HepG2 (cell line): ENCODE measurements around the gene ZNF814. TPM values are rescaled to one million over a fixed set of nuclear protein-coding genes. Genes with fewer than 3 reads are reported as not detected.
A peak's percentile ranks its signal among the peaks of the same experiment; 100 is the strongest.

Source experiments
- CBX5 ChIP-seq: sonication (generic); formaldehyde crosslinking; IDR thresholded peaks from 2 replicates; pipeline ENCODE4 v1.4.0; 2020; ENCODE audit warnings: missing genetic modification reagents, borderline replicate concordance
- ELF1 ChIP-seq: sonication (generic); formaldehyde crosslinking; IDR thresholded peaks from 2 replicates; pipeline ENCODE4 v1.4.0; 2020; ENCODE audit warnings: missing genetic modification reagents
- HIVEP1 ChIP-seq: sonication (generic); formaldehyde crosslinking; IDR thresholded peaks from 2 replicates; pipeline ENCODE4 v1.4.0; 2020; ENCODE audit warnings: mild to moderate bottlenecking, missing genetic modification reagents
- IRF2 ChIP-seq: IDR thresholded peaks from 2 replicates; pipeline ENCODE4 v1.6.1; 2018; ENCODE audit warnings: missing genetic modification reagents, missing compliant biosample characterization
- PHF20 ChIP-seq: sonication (generic); formaldehyde crosslinking; IDR thresholded peaks from 2 replicates; pipeline ENCODE4 v1.5.0; 2020; ENCODE audit warnings: mild to moderate bottlenecking, missing genetic modification reagents
- TEAD3 ChIP-seq: optimal IDR thresholded peaks from 2 replicates; pipeline ENCODE3; 2016; ENCODE audit warnings: borderline replicate concordance
- ZBTB7B ChIP-seq: sonication (generic); formaldehyde crosslinking; IDR thresholded peaks from 2 replicates; pipeline ENCODE4 v1.4.0; 2020; ENCODE audit warnings: missing genetic modification reagents
- ZGPAT ChIP-seq: IDR thresholded peaks from 2 replicates; pipeline ENCODE4 v1.6.1; 2016; ENCODE audit warnings: mild to moderate bottlenecking
- ZKSCAN8 ChIP-seq: IDR thresholded peaks from 2 replicates; pipeline ENCODE4 v1.6.1; 2016; ENCODE audit warnings: borderline replicate concordance, missing genetic modification reagents, missing compliant biosample characterization
- ZNF136 ChIP-seq: sonication (generic); formaldehyde crosslinking; IDR thresholded peaks from 2 replicates; pipeline ENCODE4 v1.8.1; 2022; ENCODE audit warnings: low read depth, mild to moderate bottlenecking, moderate library complexity, missing genetic modification reagents
- ZNF362 ChIP-seq: sonication (generic); formaldehyde crosslinking; IDR thresholded peaks from 2 replicates; pipeline ENCODE4 v1.4.0; 2020; ENCODE audit warnings: missing genetic modification reagents, mild to moderate bottlenecking, borderline replicate concordance
- ZNF563 ChIP-seq: sonication (generic); formaldehyde crosslinking; IDR thresholded peaks from 2 replicates; pipeline ENCODE4 v1.8.0; 2022; ENCODE audit warnings: mild to moderate bottlenecking, moderate library complexity, missing genetic modification reagents
- polyA plus RNA-seq, 8 experiments: library from polyadenylated mRNA; depleted of rRNA in 3 of 8; stranded (reverse) in 7 of 8; unstranded in 1 of 8; fragments of >200 nt; fragmentation: Illumina TruSeq in 4 of 8; extraction: Trizol in 4 of 8; gene quantifications; 2 replicates each; pipeline versions ENCODE4 v1.2.1 to v1.2.3, GENCODE V29; 2011 to 2016; ENCODE audit warnings: low read depth in 4 of 8, missing spikeins in 1 of 8, mixed read lengths in 1 of 8; ENCODE audit not compliant: insufficient read depth in 1 of 8
- total RNA-seq, 5 experiments: library from RNA; depleted of rRNA; stranded (reverse); fragments of >200 nt; fragmentation: Illumina TruSeq; extraction: Trizol; gene quantifications; 2 replicates each; pipeline ENCODE4 v1.2.3, GENCODE V29; 2016; ENCODE audit warnings: low read depth in 1 of 5
- TF ChIP-seq, protein P1 (sequence below): sonication (generic); formaldehyde crosslinking; IDR thresholded peaks from 2 replicates; pipeline ENCODE4 v1.4.0; 2020; ENCODE audit warnings: missing genetic modification reagents
- TF ChIP-seq, protein P2 (sequence below): sonication (generic); formaldehyde crosslinking; IDR thresholded peaks from 2 replicates; pipeline ENCODE4 v1.8.1; 2023; ENCODE audit warnings: mild to moderate bottlenecking, missing genetic modification reagents
- TF ChIP-seq, protein P3 (sequence below): sonication (generic); formaldehyde crosslinking; IDR thresholded peaks from 2 replicates; pipeline ENCODE4 v1.4.0; 2020; ENCODE audit warnings: missing genetic modification reagents, borderline replicate concordance

ZNF814 gene
- total and polyA plus RNA-seq, 2 of the 13 experiments (the other 11 are each of a cell fraction or from before 2014, with no cell fraction given), result 2.5 to 3.4 TPM

DNA sequence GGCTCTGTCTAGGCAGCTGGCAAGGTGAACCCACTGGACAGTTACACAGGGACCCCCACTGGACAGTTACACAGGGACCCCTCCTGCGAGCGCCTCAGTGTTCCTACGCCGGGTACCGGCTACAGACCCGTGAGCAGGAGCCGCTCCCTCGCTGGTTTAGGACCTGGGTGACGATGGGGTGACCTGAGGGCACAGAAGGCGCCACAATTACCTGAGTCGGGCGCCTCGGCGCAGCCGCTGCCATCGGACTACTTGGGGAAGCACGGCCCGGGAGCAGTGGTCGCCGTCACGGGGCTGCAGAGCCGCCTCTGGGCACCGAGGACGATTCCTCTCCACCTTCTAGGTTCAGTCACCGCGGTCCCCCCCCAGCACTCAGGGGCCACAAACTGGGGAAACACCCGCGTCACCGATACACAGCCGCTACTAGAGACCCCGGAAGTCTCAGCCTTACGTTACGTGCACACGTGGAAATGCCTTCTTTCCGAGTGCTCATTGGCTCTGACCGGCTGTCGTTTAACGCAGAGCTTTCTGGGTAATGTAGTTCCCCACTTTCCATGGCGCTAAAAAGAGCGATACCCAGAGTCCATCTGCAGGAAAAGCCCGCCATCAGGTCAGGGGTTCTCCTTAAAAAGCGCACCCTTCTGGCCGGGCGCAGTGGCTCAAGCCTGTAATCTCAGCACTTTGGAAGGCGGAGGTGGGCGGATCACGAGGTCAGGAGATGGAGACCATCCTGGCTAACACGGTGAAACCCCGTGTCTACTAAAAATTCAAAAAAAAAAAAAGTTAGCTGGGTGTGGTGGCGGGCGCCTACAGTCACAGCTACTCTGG lies 27.5 kb upstream of the ZNF814 start, which contains the start of gene ZNF417 (continued):
- TF ChIP-seq ZKSCAN8 (CRISPR knock-in tag) (peak; percentile 34; the same call in 1 of the 2 replicates), TEAD3 (CRISPR knock-in tag) (peak; percentile 53), ELF1 (CRISPR knock-in tag) (peak; percentile 95), ZNF362 (CRISPR knock-in tag) (peak; percentile 32; the same call in 1 of the 2 replicates), ZNF563 (0 out of 2 replicates have a peak, but pooled peaks have one; percentile 42), ZBTB7B (peak; percentile 47; the same call in 1 of the 2 replicates), ZNF136 (CRISPR knock-in tag) (0 out of 2 replicates have a peak, but pooled peaks have one; percentile 26), CBX5 (CRISPR knock-in tag) (peak; percentile 37; the same call in 1 of the 2 replicates), HIVEP1 (CRISPR knock-in tag) (peak; percentile 94), ZGPAT (CRISPR knock-in tag) (peak; percentile 83), IRF2 (CRISPR knock-in tag) (peak; percentile 90), PHF20 (CRISPR knock-in tag) (peak; percentile 88)
- TF ChIP-seq, protein P1, sequence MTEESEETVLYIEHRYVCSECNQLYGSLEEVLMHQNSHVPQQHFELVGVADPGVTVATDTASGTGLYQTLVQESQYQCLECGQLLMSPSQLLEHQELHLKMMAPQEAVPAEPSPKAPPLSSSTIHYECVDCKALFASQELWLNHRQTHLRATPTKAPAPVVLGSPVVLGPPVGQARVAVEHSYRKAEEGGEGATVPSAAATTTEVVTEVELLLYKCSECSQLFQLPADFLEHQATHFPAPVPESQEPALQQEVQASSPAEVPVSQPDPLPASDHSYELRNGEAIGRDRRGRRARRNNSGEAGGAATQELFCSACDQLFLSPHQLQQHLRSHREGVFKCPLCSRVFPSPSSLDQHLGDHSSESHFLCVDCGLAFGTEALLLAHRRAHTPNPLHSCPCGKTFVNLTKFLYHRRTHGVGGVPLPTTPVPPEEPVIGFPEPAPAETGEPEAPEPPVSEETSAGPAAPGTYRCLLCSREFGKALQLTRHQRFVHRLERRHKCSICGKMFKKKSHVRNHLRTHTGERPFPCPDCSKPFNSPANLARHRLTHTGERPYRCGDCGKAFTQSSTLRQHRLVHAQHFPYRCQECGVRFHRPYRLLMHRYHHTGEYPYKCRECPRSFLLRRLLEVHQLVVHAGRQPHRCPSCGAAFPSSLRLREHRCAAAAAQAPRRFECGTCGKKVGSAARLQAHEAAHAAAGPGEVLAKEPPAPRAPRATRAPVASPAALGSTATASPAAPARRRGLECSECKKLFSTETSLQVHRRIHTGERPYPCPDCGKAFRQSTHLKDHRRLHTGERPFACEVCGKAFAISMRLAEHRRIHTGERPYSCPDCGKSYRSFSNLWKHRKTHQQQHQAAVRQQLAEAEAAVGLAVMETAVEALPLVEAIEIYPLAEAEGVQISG, result peak; percentile 86
- TF ChIP-seq, protein P2, sequence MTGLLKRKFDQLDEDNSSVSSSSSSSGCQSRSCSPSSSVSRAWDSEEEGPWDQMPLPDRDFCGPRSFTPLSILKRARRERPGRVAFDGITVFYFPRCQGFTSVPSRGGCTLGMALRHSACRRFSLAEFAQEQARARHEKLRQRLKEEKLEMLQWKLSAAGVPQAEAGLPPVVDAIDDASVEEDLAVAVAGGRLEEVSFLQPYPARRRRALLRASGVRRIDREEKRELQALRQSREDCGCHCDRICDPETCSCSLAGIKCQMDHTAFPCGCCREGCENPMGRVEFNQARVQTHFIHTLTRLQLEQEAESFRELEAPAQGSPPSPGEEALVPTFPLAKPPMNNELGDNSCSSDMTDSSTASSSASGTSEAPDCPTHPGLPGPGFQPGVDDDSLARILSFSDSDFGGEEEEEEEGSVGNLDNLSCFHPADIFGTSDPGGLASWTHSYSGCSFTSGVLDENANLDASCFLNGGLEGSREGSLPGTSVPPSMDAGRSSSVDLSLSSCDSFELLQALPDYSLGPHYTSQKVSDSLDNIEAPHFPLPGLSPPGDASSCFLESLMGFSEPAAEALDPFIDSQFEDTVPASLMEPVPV (CRISPR knock-in tag), result 0 out of 2 replicates have a peak, but pooled peaks have one; percentile 6
- TF ChIP-seq, protein P3, sequence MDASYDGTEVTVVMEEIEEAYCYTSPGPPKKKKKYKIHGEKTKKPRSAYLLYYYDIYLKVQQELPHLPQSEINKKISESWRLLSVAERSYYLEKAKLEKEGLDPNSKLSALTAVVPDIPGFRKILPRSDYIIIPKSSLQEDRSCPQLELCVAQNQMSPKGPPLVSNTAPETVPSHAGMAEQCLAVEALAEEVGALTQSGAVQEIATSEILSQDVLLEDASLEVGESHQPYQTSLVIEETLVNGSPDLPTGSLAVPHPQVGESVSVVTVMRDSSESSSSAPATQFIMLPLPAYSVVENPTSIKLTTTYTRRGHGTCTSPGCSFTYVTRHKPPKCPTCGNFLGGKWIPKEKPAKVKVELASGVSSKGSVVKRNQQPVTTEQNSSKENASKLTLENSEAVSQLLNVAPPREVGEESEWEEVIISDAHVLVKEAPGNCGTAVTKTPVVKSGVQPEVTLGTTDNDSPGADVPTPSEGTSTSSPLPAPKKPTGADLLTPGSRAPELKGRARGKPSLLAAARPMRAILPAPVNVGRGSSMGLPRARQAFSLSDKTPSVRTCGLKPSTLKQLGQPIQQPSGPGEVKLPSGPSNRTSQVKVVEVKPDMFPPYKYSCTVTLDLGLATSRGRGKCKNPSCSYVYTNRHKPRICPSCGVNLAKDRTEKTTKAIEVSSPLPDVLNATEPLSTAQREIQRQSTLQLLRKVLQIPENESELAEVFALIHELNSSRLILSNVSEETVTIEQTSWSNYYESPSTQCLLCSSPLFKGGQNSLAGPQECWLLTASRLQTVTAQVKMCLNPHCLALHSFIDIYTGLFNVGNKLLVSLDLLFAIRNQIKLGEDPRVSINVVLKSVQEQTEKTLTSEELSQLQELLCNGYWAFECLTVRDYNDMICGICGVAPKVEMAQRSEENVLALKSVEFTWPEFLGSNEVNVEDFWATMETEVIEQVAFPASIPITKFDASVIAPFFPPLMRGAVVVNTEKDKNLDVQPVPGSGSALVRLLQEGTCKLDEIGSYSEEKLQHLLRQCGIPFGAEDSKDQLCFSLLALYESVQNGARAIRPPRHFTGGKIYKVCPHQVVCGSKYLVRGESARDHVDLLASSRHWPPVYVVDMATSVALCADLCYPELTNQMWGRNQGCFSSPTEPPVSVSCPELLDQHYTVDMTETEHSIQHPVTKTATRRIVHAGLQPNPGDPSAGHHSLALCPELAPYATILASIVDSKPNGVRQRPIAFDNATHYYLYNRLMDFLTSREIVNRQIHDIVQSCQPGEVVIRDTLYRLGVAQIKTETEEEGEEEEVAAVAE, result peak; percentile 91
